ENCODE data around the gene DMD.
"Not testable (repeated sequence)": the region's sequence is repeated elsewhere in the genome, so short reads cannot be mapped to it uniquely, and the experiment has no call there.

The DMD gene

DNA sequence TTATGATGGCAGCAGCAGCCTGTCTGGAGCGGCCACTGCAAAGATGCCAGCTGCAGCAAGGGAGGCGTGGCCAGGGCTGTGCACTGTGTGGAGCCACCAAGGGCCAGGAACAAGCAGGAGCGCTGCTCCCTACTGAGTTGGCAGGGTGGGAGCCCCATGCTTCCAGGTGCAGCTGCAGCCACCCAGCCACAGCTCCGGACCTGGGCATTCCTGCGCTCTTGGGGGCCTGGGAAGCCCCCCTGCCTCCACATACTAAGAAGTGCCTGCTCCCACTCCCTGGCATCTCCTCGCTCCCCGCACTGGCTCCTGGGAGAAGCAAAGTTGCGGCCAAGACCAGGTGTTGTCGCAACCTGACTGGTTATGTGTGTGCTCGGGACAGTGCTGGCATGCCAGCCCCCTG is 619.8 kb downstream of the DMD start:
- no peak for DNase-seq

DNA sequence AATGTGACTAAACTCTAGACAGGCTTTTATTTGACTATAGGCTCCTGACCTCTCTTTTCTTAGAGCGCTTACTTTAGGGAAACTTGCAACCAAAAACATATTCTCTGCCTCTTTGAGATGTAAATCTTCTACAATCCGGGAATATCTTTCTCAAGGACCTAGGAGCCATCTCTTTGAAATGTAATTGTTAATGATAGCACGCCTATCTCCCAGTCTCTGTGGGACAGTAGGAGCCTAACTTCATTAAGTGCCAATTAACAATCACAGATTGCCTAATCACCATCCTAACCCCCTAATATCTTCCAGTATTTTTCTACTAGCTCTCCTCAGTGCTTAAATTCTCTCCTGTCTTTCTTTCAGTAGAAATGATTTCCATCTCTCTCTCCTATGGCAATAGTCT is 628.6 kb downstream of the DMD start:
- no peak for DNase-seq

- DNase-seq, result no peak
Measured at GRCh38 chrX:32576885-32577284, 634.5 kb downstream of the DMD start.

GRCh38 chrX:32572644-32573043 is 638.7 kb downstream of the DMD start:
- no peak for DNase-seq

DNA sequence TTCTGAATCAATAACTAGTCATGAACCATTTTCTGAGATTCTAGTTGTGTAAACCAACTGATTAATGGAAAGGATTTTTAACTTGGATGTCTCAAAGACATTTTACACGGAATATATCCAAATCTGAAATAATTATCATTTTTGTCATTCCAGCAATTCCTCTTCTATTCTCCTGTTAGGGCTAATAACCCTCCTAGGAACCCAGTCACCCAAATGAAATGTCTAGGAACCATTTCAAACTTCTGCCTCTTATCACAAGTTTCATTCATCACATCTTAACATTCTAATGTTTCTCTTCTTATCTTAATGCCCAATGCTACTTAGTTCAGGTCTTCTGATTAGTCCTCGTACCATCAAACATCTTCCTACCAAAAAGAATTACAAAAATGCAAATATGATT is 639.8 kb downstream of the DMD start:
- no peak for DNase-seq

DNA sequence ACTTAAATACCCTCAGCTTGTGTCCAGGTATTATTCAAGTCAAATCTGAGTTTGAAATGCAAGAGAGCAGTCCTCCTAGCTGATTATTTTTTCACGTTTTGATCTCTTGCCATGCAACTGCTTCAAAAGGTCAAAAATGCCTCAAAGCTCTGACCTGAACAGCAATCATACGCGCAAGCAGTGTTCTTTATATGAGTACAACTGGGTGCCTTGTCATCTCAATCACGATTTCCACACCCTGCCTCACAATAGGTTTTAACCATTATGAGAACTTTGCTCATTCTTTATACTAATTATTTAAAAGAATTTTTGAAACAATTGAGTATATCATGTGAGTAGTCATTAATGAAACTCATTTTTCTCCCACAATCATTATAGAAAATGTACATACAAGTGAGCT is 649.1 kb downstream of the DMD start:
- DNase-seq, result no peak

GRCh38 chrX:32545101-32545500 is 666.2 kb downstream of the DMD start:
- DNase-seq, result no peak

GRCh38 chrX:32538554-32538953 is 672.8 kb downstream of the DMD start:
- DNase-seq, result no peak

- DNase-seq, result no peak
Measured at GRCh38 chrX:32533848-32534247, 677.5 kb downstream of the DMD start.

DNA sequence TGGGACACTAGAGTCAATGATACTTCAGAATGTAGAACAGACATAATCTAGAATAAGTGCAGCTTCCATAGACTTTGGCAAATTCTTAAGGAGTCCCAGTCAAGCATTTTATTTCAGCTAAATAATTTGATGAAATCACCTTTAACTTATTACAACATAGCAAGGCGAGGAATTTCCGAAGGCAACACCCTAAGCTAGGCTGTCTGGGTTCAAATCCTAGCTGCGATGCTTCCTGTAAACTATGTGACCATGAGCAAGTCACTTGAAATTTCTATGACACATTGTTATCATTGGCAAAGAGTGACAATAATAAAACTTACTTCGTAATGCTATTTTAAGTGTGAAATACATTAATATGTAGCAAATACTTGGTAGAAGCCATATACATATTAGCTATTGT is 679.1 kb downstream of the DMD start:
- no peak for DNase-seq

GRCh38 chrX:32530802-32531403 is 680.4 kb downstream of the DMD start:
- DNase-seq, result peak; percentile 16 to 25

DNA sequence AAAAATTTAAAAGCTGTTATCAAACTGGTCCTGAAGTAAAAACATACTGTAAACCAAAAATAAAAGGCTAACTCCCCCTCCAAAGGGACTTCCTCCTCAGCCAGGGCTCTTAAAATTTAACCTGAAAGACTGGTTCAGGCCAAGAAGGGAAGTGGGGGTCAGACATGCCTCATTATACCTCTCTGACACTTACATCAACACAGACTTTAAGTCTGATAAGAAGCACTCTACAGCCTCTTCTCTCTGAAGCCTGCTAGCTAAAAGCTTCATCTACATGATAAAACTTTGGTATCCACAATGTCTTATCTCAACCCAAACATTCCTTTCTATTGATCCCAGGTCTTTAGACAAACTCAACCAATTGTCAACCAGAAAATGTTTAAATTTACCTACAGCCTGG is 682.9 kb downstream of the DMD start:
- DNase-seq, result not testable (repeated sequence)

DNA sequence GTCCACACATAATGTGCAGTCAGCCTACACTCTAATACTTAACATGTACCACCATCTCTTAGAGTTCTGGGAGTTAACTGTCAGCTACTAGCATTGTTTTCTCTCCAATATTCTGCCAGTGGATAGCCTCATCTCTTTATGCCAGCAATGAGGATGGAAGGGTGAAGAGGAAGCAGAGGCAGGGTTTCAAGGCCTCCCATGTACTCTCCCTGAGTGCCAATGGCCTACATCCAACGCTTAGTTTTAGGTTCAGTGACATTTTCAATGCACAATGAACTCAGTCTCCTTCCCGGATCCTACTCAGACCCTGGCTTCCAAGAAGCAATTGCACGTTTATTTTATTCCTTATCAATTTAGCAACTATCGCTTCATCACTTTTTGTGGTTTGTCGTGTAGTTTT is 686.1 kb downstream of the DMD start:
- no peak for DNase-seq

DNA sequence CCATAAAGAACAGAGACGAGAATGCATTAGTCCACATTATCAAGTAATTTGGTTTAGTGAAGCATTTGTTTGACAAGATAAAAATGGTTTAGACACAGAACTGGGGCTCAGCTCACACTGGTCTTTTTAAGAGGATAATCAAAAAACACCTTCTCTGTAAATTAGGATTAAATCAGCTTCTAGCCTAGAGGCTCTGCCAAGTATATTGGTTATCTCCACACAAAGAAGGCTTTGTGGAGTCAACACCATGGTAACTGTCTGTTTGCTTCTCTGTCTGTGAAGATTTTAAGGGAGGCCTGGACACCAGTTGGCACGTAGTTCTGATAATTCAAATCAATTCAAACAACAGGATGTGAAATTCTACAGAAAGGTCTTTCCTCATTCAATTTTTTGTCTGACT is 687.0 kb downstream of the DMD start:
- no peak for DNase-seq

GRCh38 chrX:32520789-32521188 is 690.6 kb downstream of the DMD start:
- DNase-seq, result no peak

DNA sequence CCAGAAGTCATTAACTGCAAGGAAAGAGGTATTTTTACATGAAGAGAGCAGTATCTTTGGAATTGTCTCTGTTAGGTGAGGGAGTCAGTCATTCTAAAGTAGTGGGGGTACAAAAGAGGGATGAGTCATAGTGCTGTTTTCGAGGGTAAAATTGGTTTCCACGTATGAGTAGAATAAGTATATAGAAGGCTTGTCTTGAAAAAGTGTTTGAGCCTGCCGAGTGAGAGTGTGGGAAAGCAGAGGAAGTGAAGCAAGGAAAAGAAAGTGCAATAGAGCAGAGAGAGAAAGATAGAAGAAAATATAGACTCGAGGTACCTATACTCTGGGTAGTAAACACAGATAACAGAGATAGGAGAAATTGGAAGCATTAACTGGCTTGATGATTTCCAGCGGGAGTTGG is 696.4 kb downstream of the DMD start:
- DNase-seq, result no peak

DNA sequence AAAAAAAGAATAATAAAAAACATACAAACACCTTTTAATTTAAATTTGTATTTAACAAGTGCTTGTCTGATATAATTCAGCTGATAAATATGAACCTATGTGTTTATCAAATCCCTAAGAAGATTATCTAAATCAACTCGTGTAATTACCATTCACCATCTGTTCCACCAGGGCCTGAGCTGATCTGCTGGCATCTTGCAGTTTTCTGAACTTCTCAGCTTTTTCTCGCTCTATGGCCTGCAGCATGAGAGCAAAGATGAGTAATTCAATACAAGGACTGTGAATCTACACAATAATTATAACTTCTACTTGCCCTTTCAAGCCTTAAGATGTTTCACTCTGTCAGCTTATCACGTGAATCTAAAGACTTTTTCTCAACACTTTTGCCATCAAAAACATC is 709.7 kb downstream of the DMD start:
- DNase-seq, result no peak

- DNase-seq, result no peak
Measured at GRCh38 chrX:32496671-32497070, 714.7 kb downstream of the DMD start.

GRCh38 chrX:32495855-32496254 is 715.5 kb downstream of the DMD start:
- DNase-seq, result no peak

DNA sequence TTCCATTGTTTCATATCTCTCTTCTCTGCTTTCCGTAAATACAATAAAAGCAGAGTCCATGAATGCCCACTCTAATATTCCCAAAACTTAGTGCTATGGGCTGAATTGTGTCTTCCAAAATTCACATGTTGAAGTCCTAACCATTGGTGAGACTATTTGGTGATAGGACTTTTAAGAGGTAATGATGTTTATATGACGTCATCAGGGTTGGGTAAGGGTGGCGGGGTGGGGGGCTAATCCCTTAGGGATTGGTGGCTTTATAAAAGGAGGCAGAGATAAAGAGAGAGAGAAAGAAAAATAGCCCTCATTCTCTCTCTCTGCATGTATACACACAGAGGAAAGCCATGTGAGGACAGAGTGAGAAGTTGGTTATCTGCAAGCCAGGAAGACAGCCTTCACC is 722.2 kb downstream of the DMD start:
- no peak for DNase-seq

- DNase-seq, result peak in 1 of 2 experiments; percentile 7
Measured at GRCh38 chrX:32483534-32484136, 727.7 kb downstream of the DMD start.

- DNase-seq, result no peak
Measured at GRCh38 chrX:32480019-32480418, 731.3 kb downstream of the DMD start.

DNA sequence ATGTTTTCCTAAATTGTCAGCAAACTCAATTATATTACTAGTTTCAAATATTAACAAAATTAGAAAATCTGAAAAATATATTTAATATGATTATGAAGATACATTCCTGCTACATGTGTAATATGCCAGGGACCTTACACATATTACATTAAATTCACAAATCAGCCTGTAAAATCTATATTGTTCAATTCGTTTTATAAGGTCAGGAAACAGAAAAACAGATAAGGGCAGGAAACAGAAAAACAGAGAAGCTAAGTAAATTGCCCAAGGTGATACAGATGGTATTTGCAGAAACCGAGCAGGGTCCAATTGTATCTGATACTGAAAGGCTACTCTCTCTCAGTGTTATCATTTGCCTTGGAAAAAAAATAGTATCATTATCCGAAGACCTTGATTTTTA is 739.0 kb downstream of the DMD start:
- no peak for DNase-seq

DNA sequence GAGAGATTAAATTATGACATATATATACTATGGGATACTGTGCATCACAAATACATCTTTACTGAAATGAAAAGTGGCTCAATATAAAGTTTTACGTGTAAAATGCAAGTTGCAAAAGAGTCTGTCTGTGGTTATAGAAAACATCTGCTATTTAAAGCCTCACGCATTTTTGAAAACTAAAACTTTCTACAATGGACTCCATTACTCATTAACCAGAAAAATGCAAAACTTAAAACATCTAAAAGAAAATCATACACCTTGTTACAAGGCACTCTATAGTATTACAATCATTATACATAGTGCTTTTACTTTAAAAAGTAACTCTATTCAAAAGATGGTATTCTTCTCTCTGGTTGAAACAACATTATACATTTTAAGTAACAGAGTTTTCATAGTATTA is 755.6 kb downstream of the DMD start:
- DNase-seq, result no peak

DNA sequence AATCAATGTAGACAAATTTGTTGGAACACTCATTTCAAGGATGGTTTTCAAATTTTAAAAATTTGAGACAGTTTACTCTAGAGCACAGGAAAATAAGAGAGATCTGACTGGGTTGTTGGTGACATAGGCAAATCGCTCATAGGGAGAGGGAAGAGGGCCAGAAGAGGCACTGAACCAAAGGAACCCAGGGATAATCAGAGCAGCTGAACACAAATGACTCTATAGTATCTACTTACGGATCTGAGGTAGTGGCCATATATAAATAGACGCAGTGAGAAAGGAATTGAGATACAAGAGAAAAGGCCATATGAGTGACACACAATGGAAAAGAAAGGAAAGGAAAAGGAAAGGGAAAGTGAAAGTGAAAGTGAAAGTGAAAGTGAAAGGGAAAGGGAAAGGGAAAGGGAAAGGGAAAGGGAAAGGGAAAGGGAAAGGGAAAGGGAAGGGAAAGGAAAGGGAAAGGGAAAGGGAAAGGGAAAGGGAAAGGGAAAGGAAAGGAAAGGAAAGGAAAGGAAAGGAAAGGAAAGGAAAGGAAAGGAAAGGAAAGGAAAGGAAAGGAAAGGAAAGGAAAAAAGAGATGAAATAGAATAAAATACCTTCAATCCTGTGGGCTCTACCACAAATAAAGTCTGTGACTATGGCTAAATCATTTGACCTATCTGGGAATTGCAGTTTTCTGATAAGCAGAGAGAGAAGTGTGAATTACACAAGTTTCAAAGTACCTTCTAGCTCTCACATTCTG is 759.2 kb downstream of the DMD start:
- DNase-seq, result no peak
